IPS-11a (cell line): ENCODE measurements around the gene SLC35F2.
"Not testable (repeated sequence)": the region's sequence is repeated elsewhere in the genome, so short reads cannot be mapped to it uniquely, and the experiment has no call there.

Experiments used
- H3K4me3 ChIP-seq: one replicate; pipeline ENCODE4 v1.5.1; 2013; ENCODE audit warnings: low read depth, low read length, control low read depth

SLC35F2 gene

DNA sequence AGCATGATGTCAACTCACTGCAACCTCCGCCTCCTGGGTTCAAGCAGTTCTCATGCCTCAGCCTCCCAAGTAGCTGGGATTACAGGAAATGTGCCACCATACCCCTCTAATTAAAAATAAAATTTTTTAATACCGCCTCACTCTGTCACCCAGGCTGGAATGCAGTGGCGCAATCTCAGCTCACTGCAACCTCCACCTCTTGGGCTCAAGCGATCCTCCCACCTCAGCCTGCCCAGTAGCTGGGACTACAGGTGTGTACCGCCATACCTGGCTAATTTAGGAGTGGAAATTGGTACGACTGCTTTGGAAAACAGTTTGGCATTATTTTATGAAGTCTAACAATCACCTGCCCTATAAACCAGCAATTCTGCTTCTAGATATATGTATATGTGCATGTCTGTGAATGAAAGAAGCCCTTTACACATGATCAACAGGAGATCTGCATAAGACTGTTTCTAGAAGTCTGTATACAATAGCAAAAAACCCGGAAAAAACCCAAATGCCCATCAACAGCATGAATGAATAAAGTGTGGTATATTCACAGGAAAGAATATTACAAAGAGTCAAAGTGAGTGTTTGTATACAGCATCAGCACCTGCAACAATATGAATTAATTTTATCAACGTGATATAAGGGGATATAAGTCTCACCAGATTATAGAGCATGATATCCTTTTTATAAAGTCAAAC is 16.0 kb downstream of the SLC35F2 start:
- no peak overlapping the region for H3K4me3 ChIP-seq

DNA sequence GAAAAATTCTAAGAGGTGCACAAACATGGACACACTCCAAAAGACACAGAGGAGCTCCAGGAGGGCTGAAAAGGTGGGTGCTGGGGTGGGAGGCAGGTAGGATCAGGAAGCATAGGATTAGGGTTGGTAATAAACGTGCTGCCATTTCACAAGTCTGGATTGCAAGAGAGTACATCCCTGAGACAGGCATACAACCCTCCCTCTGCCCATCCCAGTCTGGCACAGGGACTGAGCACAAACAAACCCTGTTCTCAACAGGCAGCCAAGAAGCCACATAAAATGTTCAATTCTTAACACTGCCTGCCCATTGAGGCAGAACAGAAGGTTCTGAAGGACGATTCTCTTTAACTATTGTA is 18.5 kb downstream of the SLC35F2 start:
- no peak overlapping the region for H3K4me3 ChIP-seq

DNA sequence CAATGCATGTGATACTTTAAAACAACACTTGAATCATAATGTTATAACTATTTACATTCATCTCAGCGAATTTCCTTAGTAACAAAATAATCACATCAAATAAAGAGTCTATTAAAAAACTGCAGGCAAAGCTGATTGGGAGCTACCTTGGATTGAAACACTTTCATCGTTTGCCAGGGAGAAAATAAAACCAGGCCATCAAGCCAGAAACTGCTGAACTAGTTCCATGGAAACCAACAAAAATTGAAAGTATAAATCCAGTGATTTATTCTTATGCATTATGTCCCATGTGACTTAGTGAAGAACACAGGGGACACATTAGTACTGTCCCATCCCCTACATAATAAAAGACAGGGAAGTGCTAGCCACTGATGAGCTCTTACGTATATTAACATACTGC is 21.7 kb downstream of the SLC35F2 start:
- H3K4me3 ChIP-seq: no peak overlapping the region

DNA sequence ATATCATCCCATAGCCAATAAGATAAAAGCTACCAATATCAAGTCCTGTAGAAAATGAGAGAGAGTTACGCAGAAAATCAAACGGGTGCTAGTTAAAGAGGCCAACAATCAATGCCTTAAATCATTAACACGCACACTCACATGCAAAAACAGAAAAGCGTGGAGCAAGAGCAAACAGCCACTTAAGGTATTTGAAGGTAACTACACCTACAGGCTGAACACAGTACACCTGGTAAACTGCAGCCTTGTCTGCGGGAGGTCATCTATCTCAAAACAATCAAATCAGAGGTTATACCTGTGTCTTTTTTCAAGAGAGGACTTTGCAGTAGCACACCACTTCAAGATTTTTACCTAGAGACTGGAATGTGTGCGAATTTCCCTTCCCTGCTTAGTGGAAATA is 23.6 kb downstream of the SLC35F2 start:
- H3K4me3 ChIP-seq: no peak overlapping the region

DNA sequence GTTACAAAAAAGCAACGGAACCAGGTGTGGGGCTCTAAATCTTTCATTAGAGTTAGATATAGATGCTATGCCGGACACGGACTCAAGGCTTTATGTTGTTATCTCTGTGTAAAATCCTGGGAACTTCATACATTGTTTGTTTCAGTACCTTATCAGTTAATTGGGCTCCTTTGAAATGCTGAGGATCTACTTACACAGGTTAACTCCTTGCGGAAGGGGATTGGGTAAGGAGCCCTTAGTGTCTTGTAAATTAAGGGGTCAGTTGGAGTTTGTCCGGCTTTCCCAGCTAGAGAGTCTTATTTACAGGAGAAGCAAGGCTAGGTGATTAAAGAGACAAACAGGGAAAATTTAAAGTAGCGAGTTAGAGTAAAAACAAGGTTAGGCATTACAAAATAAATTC is 24.7 kb downstream of the SLC35F2 start:
- H3K4me3 ChIP-seq: not testable (repeated sequence)

DNA sequence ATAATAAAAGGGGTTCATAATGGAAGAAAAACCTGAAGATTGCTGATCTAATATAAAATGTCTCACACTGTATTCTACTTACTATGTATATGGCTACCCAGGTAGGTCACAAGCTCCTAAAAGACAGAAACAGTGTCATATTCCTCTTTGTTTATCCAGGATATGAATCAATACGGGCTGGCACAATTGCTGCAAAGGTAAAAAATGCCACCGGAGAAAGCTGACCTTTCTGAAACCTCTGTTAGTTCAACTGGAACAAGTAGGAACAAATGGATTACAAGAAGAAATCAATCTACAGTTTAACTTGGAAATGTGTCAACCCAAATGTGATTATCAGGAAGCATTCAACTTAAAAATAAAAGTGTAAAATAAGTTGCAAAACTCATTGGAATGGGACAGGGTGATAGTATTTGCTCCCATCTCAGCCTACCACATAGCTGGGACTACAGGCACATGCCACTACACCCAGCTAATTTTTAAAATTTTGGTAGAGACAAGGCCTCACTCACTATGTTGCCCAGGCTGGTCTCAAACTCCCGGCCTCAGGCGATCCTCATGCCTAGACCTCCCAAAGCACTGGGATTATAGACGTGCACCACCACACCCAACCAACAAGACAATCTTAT is 27.6 kb downstream of the SLC35F2 start:
- H3K4me3 ChIP-seq: no peak overlapping the region

DNA sequence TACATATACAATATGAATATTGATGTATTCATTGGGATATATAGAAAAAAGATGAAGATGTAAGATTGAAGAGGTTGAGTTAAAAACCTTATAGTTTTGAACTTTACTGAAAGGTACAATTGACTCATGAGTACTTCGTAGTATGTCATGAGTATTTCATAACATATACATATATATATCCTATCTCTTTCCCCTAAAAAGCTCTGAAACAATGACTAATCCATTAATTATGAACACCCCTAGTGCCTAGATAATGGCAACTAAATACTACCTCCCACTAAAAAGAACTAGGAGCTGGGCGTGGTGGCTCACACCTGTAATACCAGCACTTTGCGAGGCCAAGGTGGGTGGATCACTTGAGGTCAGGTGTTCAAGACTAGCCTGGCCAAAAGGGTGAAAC is 31.5 kb downstream of the SLC35F2 start:
- no peak overlapping the region for H3K4me3 ChIP-seq

DNA sequence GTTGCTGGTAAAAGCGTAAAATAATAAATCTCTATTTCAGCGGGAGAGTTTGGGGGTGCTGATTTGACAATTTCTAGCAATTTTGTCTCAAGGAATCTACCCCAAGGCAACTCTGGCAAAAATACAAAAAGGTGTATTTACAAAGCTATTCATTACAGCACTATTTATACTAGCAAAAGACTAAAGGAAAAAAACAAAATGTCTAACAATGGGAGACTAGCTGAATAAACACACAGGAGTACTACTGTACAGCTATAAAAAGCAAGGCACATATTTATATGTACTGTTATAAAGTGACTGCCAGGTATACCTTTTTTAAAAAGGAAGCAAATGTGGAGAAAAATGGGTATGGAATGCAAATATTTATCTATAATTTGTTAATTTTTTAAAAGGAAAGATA is 32.7 kb downstream of the SLC35F2 start:
- no peak overlapping the region for H3K4me3 ChIP-seq

DNA sequence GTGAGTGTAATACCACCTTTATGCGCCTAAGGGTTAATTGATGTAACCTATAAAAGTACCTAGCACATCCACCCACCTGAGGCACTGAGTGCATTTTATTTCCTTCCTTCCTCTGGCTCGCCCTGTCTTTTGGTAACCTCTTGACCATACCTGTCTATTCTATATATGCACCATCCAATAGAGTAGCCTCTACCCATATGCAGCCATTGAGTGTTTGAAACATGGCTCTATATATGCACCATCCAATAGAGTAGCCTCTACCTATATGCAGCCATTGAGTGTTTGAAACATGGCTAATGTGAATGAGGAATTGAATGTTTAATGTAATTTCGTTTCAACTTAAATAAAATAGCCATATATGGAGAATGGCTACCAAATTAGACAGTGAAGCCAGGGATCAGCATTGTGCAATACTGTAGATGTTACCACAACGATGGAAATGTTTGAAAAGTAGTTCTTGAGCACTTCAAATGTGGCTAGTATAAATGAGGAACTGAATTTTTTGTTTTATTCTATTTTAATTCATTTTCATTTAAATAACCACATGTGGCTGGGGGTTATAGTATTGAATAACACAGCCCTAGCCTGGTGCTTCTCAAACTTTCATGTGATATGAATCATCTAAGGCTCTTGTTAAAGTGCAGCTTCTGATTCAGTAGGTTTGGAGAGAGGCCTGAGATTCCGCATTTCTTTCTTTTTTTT is 33.8 kb downstream of the SLC35F2 start:
- H3K4me3 ChIP-seq: no peak overlapping the region

DNA sequence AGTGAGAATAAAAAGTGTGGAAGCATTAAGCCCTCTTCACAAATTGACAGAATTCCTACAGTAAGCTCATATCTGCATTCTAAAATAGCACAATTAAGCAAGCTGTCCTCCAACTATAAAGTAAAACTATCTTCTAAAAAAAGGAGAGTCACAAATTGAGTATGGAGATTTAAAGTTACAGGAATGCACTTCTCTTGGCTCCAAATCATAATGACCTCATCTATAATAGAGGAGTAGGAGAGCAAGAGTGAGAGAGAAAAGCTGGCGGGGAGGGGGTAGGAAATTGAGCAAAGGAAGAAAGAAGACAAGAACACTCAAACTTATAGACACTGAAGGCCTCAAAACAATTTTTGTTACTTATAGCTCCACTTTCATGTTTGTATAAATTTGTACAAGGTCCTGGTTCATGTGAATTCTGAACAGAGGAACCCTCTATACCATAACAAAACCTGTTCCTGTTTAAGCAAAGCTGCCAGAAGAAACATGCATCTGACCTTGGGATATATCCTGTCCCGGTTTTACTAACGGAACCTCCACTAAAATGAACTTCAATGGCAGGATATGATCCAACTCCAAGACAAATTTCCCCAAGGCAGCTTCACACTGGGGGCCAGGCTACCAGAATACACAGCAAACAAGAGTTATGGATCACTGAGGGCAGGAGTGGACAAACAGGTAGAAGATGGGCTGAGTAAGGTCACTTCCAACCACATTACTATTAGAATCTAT is 37.2 kb downstream of the SLC35F2 start:
- no peak overlapping the region for H3K4me3 ChIP-seq

DNA sequence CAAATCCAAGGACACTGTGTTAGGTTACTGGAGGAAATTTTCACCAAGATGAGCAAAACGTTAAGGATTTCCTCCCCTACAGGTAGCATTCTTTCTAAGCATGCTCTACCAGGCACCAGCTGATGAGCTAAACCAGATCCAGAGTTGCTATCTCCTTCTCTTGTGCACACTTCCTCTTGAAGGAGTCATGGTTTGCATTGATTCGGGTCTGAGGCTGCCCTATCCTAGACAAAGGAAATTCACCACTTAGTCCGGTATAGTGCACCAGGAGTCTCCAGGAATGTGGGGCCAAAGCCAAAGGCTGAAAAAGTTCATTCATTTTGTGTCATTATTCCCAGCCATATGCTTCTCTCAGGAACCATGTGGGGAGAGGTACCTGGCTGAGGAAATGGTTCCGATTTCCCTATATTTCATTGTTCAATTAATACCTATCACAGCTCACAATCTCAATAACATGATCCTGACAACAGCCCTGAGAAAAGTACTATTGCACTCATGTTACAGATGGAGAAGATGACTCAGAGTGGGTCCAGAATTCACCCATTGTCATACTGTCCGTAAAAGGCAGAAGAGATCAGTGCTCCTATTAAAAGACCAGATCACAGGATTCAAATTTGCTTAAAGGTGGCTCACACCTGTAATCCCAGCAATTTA is 39.1 kb downstream of the SLC35F2 start:
- no peak overlapping the region for H3K4me3 ChIP-seq

DNA sequence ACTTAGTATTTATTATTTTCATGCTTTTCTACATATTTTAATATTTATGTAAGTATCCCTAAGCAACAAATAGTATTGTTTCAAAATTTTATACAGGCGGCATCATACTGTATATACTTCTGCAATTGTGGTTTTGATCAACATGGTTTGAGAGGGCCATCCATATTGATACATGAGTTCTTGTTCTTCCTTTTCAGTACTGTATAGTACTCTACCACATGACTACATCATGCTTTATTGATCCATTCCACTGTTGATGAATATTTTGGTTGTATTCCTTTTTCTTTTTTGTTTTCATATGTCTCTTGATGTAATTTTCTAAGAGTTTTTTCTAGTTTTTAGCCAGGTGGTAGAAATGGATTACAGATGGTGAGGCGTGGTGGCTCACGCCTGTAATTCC is 40.1 kb downstream of the SLC35F2 start:
- no peak overlapping the region for H3K4me3 ChIP-seq

DNA sequence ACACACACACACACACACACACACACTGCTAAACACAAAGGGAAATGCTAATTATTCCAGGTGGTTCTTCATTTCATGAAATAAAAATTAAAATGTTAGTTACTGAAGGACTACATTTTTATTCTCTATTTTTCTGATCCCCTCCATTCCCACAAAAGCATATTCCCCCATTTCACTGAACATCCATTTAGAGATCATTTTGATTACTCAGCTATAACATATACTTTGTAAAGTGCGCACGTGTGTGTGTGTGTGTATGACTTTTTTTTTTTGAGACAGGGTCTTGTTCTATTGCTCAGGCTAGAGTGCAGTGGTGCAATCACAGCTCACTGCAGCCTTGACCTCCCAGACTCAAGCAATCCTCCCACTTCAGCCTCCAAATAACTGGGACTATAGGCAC is 42.6 kb downstream of the SLC35F2 start:
- no peak overlapping the region for H3K4me3 ChIP-seq

DNA sequence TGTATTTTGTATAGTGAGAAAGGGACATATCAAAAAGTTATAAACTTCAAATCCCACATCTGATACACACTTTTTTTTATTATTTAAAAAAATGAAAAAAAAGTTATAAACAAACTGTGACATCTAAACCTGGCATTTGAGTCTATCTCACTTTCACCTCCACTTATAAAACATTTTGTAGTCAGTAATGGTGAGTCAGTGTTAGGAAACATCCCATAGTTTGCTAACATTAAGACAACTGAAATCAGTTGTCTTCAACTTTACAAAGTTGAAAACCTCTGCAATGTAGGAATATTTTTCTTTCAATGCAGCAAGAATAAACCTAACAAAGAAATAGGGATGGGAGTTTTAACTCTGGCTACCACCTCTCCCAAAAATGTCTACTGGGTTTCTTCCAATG is 47.7 kb downstream of the SLC35F2 start:
- no peak overlapping the region for H3K4me3 ChIP-seq

DNA sequence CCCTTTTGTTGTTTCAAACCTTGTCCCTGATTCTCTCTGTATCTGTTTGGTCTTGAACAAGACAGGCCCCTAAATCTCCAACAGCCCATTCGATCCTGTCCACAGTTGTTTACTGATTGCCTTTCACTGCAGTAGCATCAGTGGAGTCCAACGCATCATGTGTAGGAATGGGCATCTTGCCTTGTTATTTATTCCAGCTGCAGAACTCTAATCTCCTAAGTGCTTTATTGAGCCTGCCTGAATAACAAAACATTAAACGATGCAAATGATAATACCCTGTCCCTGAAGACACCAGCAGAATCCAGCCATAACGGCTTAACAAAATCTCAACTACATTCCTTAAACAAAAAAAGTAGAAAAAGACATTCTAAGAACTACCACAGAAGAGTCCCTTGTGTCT is 50.1 kb downstream of the SLC35F2 start:
- H3K4me3 ChIP-seq: no peak overlapping the region

DNA sequence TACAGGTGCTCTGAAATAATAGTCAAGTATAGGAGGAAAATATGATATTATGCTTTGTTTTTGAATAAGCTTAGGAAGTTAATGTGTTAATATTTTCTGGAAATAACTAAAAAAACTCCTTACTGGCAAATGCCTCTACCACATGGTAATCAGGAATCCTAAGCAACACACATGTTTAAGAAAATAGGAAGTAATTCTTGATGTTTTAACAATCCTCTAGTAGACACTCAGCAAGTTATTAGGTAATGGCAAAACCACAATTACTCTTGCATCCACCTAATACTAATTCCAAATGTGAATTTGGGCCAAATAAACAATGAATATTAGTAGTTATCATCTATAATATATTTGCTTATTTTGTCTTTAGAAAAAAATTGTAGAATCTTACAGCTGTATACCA is 53.6 kb downstream of the SLC35F2 start:
- no peak overlapping the region for H3K4me3 ChIP-seq

DNA sequence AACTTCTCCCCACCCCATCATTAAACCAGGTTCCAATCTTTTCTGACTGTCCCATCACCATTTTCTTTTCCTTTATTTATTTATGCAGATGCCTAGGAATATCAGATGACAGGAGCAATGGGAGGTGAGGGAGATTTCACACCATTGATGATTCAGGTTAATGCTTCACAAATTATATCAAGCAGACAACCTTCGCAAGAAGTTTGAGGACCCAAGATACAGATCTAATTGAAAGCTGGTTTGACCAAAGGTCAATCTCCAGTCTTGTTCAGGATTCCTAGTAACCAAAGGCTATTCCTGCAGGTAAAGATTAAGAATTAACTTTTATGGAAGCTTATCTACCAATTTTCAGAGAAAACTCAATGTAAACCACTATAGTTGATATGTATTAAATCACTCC is 54.4 kb downstream of the SLC35F2 start:
- no peak overlapping the region for H3K4me3 ChIP-seq

DNA sequence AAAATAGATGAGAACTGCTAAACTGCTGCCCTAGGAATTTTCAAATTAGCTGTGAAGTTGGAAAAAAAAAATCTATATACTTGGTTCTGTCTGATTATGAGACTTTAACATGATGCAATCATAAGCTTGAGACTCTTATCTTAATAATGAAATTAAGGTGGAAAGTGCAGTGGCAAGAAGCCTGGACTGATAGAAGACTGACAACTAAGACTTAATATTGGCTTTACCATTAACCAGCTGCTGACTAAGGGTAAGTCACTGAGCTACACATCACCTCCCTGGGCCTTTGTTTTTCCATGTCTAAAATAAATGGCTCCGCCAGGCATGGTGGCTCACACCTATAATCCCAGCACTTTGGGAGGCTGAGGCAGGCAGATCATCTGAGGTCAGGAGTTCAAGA is 56.9 kb downstream of the SLC35F2 start:
- no peak overlapping the region for H3K4me3 ChIP-seq

DNA sequence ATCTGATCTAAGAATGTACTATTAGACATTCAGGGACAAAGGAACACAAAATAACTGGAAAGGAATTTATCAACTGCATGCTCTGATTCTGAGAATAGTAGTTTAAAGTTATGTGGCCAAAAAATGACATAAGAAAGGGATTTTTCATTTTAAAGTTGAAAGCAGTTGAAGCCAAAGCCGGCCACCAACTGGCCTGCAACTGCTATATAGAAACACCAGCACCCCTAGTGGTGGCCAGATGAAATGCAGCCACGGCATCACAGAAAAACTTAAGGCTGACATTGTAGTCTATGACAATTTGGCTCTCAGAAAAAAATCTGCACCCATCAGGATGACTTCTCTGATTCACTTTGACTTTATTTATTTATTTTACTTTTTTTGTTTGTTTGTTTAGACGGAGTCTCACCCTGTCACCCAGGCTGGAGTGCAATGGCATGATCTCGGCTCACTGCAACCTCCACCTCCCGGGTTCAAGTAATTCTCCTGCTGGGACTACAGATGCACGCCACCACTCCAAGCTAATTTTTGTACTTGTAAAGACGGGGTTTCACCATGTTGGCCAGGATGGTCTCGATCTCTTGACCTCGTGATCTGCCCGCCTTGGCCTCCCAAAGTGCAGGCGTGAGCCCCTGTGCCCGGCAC is 59.2 kb downstream of the SLC35F2 start:
- no peak overlapping the region for H3K4me3 ChIP-seq

DNA sequence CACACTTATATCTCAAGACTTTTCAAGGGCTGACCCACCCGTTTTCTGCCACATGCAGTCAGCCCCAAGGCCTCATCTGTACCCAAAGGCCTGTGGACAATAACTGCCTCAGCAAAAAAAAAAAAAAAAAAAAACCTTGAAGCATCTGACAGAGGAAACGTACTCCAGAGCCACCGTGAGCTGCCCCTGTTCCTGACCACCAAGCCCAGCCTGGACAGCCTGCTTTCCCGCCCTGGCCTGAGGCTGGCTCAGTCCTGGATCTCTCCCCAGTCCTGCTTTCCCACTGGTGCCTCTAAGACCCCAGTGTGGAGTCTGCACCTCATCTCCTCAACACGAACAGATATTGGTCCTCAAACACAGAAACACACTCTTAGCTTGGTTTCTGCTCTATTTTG is 66.5 kb downstream of the SLC35F2 start:
- H3K4me3 ChIP-seq: no peak overlapping the region
